HepG2 (cell line): ENCODE results near the gene USP8. TPM values are rescaled to one million over a fixed set of nuclear protein-coding genes. Genes with fewer than 3 reads are reported as not detected.

Source experiments
- AHDC1 ChIP-seq: sonication (generic); formaldehyde crosslinking; IDR thresholded peaks from 2 replicates; pipeline ENCODE4 v1.5.1; 2020; ENCODE audit warnings: mild to moderate bottlenecking, missing genetic modification reagents, borderline replicate concordance
- FOXO4 ChIP-seq: sonication (generic); formaldehyde crosslinking; conservative IDR thresholded peaks from 2 replicates; pipeline ENCODE4 v1.8.1; 2023; ENCODE audit warnings: missing genetic modification reagents
- HNF1B ChIP-seq: sonication (generic); formaldehyde crosslinking; IDR thresholded peaks from 2 replicates; pipeline ENCODE4 v1.5.1; 2020; ENCODE audit warnings: mild to moderate bottlenecking, moderate library complexity, missing genetic modification reagents
- KLF12 ChIP-seq: sonication (generic); formaldehyde crosslinking; IDR thresholded peaks from 2 replicates; pipeline ENCODE4 v1.4.0; 2020; ENCODE audit warnings: missing genetic modification reagents, borderline replicate concordance
- NR3C1 ChIP-seq: sonication (generic); formaldehyde crosslinking; IDR thresholded peaks from 2 replicates; pipeline ENCODE4 v1.4.0; 2020; ENCODE audit warnings: missing genetic modification reagents
- ZNF430 ChIP-seq: sonication (generic); formaldehyde crosslinking; IDR thresholded peaks from 2 replicates; pipeline ENCODE4 v1.9.0; 2021; ENCODE audit warnings: mild to moderate bottlenecking, missing genetic modification reagents
- ZNF724P ChIP-seq: sonication (generic); formaldehyde crosslinking; IDR thresholded peaks from 2 replicates; pipeline ENCODE4 v1.8.0; 2022; ENCODE audit warnings: missing genetic modification reagents, borderline replicate concordance
- polyA plus RNA-seq, 8 experiments: library from polyadenylated mRNA; depleted of rRNA in 3 of 8; stranded (reverse) in 7 of 8; unstranded in 1 of 8; fragments of >200 nt; fragmentation: Illumina TruSeq in 4 of 8; extraction: Trizol in 4 of 8; gene quantifications; 2 replicates each; pipeline versions ENCODE4 v1.2.1 to v1.2.3, GENCODE V29; 2011 to 2016; ENCODE audit warnings: low read depth in 4 of 8, missing spikeins in 1 of 8, mixed read lengths in 1 of 8; ENCODE audit not compliant: insufficient read depth in 1 of 8
- total RNA-seq, 5 experiments: library from RNA; depleted of rRNA; stranded (reverse); fragments of >200 nt; fragmentation: Illumina TruSeq; extraction: Trizol; gene quantifications; 2 replicates each; pipeline ENCODE4 v1.2.3, GENCODE V29; 2016; ENCODE audit warnings: low read depth in 1 of 5

The USP8 gene
- total and polyA plus RNA-seq, 2 of the 13 experiments (the other 11 are each of a cell fraction or from before 2014, with no cell fraction given), result 36.4 to 50.7 TPM

GRCh38 chr15:50458348-50459112 lies 34.3 kb downstream of the USP8 start (continued):
- TF ChIP-seq AHDC1 (CRISPR knock-in tag) (no peak), NR3C1 (CRISPR knock-in tag) (no peak), ZNF430 (CRISPR knock-in tag) (no peak), FOXO4 (CRISPR knock-in tag) (no peak), KLF12 (CRISPR knock-in tag) (no peak), HNF1B (no peak), ZNF724P (no peak)
